ENCODE measurements around the gene SLC4A3. TPM values are rescaled to one million over a fixed set of nuclear protein-coding genes. Genes with fewer than 3 reads are reported as not detected.

The SLC4A3 gene
- total and polyA plus RNA-seq, 2 of the 8 experiments (the other 6 are each of a cell fraction or from before 2014, with no cell fraction given): 4.8 to 7.4 TPM

- Histone ChIP-seq H2AFZ (ENCODE audit: low read length) (no peak overlapping the region), H3K9me3 (ENCODE audit: insufficient read depth in 2 of 2, low read depth in 1 of 2, low read length in 1 of 2) (no peaks in the 10 kb centered on the region), H2BK15ac (ENCODE audit: low read length) (peak overlapping the region; percentile 75), H2BK20ac (ENCODE audit: low read length) (0 out of 2 replicates have a peak overlapping the region, but pooled peaks have one; percentile 3), H2BK5ac (ENCODE audit: low read depth, low read length) (no peak overlapping the region), H3K56ac (replicated peaks; ENCODE audit: insufficient read length, low read depth, low read length) (no peak overlapping the region), H3K23ac (ENCODE audit: insufficient read length) (no peak overlapping the region), H3K9ac (replicated peaks in 1 of 4; ENCODE audit: extremely low read depth in 1 of 4, low read depth in 3 of 4, low read length in 3 of 4) (no peak overlapping the region), H2BK12ac (ENCODE audit: low read depth, low read length) (peak overlapping the region; percentile 90; the same call in 1 of the 2 replicates), H3K18ac (ENCODE audit: extremely low read depth, low read length) (peak overlapping the region; percentile 4; the same call in 1 of the 2 replicates), H4K91ac (replicated peaks; ENCODE audit: insufficient read length, low read length) (no peak overlapping the region), H3K14ac (ENCODE audit: insufficient read length) (no peak overlapping the region), H3K4me2 (ENCODE audit: insufficient read depth in 1 of 2, low read depth in 2 of 2, low read length in 2 of 2) (peak overlapping the region in 1 of 2 experiments; percentile 61; a peak in 1 of 4 replicates), H3K4me1 (replicated peaks in 1 of 4; ENCODE audit: control insufficient read depth in 3 of 4, insufficient read depth in 4 of 4, low read length in 3 of 4) (peaks cover 0 to 12% (median 9%) of the 10 kb centered on the region in 4 experiments; a peak in 5 of 7 replicates), H3K4ac (replicated peaks; ENCODE audit: insufficient read length, low read depth, low read length) (peak overlapping the region; percentile 74), H4K20me1 (replicated peaks in 1 of 2; ENCODE audit: control insufficient read depth in 1 of 2, insufficient read depth in 2 of 2, low read length in 2 of 2) (peaks cover 0 to 1% of the 10 kb centered on the region in 2 experiments), H2AK5ac (ENCODE audit: low read depth, low read length) (peak overlapping the region; percentile 75; the same call in 1 of the 2 replicates), H3K4me3 (ENCODE audit: extremely low read depth in 1 of 4, insufficient read depth in 2 of 4, low read depth in 3 of 4, low read length in 4 of 4) (peak overlapping the region in 2 of 4 experiments; percentile 15 to 85; a peak in 2 of 8 replicates), H3K27ac (ENCODE audit: low read depth, low read length) (no peak overlapping the region), H3K36me3 (ENCODE audit: control insufficient read depth in 2 of 4, insufficient read depth in 4 of 4, low read length in 3 of 4) (no peaks in the 10 kb centered on the region), H3K79me1 (ENCODE audit: low read depth, low read length) (no peaks in the 10 kb centered on the region), H3K27me3 (replicated peaks in 1 of 4; ENCODE audit: control insufficient read depth in 3 of 4, extremely low read depth in 1 of 4, insufficient read depth in 3 of 4, low read length in 3 of 4) (peaks cover 0 to 11% (median 6%) of the 10 kb centered on the region in 4 experiments; a peak in 5 of 7 replicates), H4K8ac (ENCODE audit: extremely low read depth, insufficient read depth, low read length) (peak overlapping the region; percentile 84; the same call in 1 of the 2 replicates), H2BK120ac (replicated peaks; ENCODE audit: low read depth, low read length) (no peak overlapping the region), H3K79me2 (ENCODE audit: control insufficient read depth in 1 of 2, insufficient read depth in 2 of 2, low read length in 2 of 2) (no peaks in the 10 kb centered on the region), H3K23me2 (ENCODE audit: low read depth, low read length) (peaks cover 3% of the 10 kb centered on the region; the same call in 1 of the 2 replicates), H4K5ac (ENCODE audit: insufficient read length, low read depth, low read length) (peak overlapping the region; percentile 7)
- DNase-seq (ENCODE audit: low read depth in 1 of 2, low spot score in 2 of 2): no peak
- FAIRE-seq: no peak
- WGBS, 2 experiments (ENCODE audit: extremely low coverage in 1 of 2, insufficient coverage in 1 of 2, insufficient read length in 1 of 2, insufficient replicate concordance in 2 of 2, low coverage in 1 of 2, low lambda C conversion rate in 2 of 2, missing lambda C conversion rate in 1 of 2): 77% methylated on average over 8 of the region's 8 CpGs; no CpG with 5 or more reads in 1 of the 2 experiments
- ChIA-PET CTCF (ENCODE audit: partially characterized antibody) (interaction anchor here (0.6 to 22.0 kb wide), 17 partner anchors 11 to 413 kb away, joined by 3 to 356 read pairs (median 4); partner anchors contain the start of genes INHA and OBSL1), POLR2A (ENCODE audit: partially characterized antibody) (interaction anchor here (0.8 to 1.7 kb wide), 4 partner anchors 10 to 31 kb away, joined by 3 to 6 read pairs (median 4); no protein-coding TSS in a partner anchor)
- TF ChIP-seq BRCA1 (IDR thresholded peaks at IDR 0.05; ENCODE audit: low read depth, low read length): no peak
- TF ChIP-seq SP1 (IDR thresholded peaks at IDR 0.05; ENCODE audit: low read depth, low read length): no peak
- no peak for TF ChIP-seq USF2 (IDR thresholded peaks at IDR 0.05; ENCODE audit: low read length)
Observed at GRCh38 chr2:219626540-219626939, 890 bp upstream of the SLC4A3 start.
